Activated T-cell treated with anti-CD3 and anti-CD28 coated beads, Interleukin-2, amount 50 U/mL, for 4 hours (primary cell): ENCODE data around the gene MITF. TPM values are rescaled to one million over a fixed set of nuclear protein-coding genes. Genes with fewer than 3 reads are reported as not detected.
A peak's percentile ranks its signal among the peaks of the same experiment; 100 is the strongest.
"Not testable (repeated sequence)": the region's sequence is repeated elsewhere in the genome, so short reads cannot be mapped to it uniquely, and the experiment has no call there.

Experiments used
- ATAC-seq, 2 donors: fragments of 200-7000 bp; cut with Tn5 transposase; one replicate each; pipeline ENCODE4 v1.10.0; 2021
- DNase-seq: peaks from one replicate; pipeline ENCODE4 v3.0.0-alpha.2; 2020
- H3K27me3 Mint-ChIP-seq: one replicate; pipeline ENCODE4 v1.8.0; 2021; ENCODE audit warnings: low read depth, mixed read lengths
- H3K36me3 Mint-ChIP-seq: one replicate; pipeline ENCODE4 v1.8.0; 2022; ENCODE audit warnings: mixed read lengths; ENCODE audit not compliant: insufficient read depth
- H3K4me1 Mint-ChIP-seq: one replicate; pipeline ENCODE4 v1.8.0; 2021; ENCODE audit warnings: low read depth, mixed read lengths
- H3K4me3 Mint-ChIP-seq: one replicate; pipeline ENCODE4 v1.8.0; 2021; ENCODE audit warnings: mild to moderate bottlenecking, moderate library complexity, mixed read lengths
- H3K9me3 Mint-ChIP-seq: one replicate; pipeline ENCODE4 v1.8.0; 2021; ENCODE audit warnings: mixed read lengths
- total RNA-seq, 3 donors: library from RNA; stranded (reverse); gene quantifications; one replicate each; pipeline ENCODE4 v1.2.1, GENCODE V29; 2021

The MITF gene
- total RNA-seq, 3 donors from 2014 or later = 0.05 TPM; not detected in 2

- Mint-ChIP-seq H3K4me3 (no peak overlapping the region), H3K27me3 (peaks cover 2% of the 10 kb centered on the region), H3K4me1 (no peaks in the 10 kb centered on the region), H3K9me3 (no peaks in the 10 kb centered on the region), H3K36me3 (no peaks in the 10 kb centered on the region)
- ATAC-seq (no peak), DNase-seq (no peak)
Measured at GRCh38 chr3:69888040-69888942, 149.0 kb downstream of the MITF start.

- no peak for ATAC-seq
- no peaks in the 10 kb centered on the region for H3K9me3 Mint-ChIP-seq
- H3K4me1 Mint-ChIP-seq = no peaks in the 10 kb centered on the region
- peaks cover 1% of the 10 kb centered on the region for H3K27me3 Mint-ChIP-seq
- no peak for DNase-seq
- no peak overlapping the region for H3K4me3 Mint-ChIP-seq
- H3K36me3 Mint-ChIP-seq = no peaks in the 10 kb centered on the region
Measured at GRCh38 chr3:69888943-69889315, 149.7 kb downstream of the MITF start.

- Mint-ChIP-seq H3K4me1 (no peaks in the 10 kb centered on the region), H3K36me3 (no peaks in the 10 kb centered on the region), H3K9me3 (no peaks in the 10 kb centered on the region), H3K27me3 (no peaks in the 10 kb centered on the region), H3K4me3 (no peak overlapping the region)
- DNase-seq (no peak), ATAC-seq (peak; percentile 94)
Measured at GRCh38 chr3:69890084-69890483, 150.8 kb downstream of the MITF start.

GRCh38 chr3:69890691-69891090, 151.4 kb downstream of the MITF start:
- DNase-seq (no peak), ATAC-seq (no peak)
- Mint-ChIP-seq H3K9me3 (no peaks in the 10 kb centered on the region), H3K36me3 (no peaks in the 10 kb centered on the region), H3K4me1 (no peaks in the 10 kb centered on the region), H3K27me3 (no peaks in the 10 kb centered on the region), H3K4me3 (no peak overlapping the region)

- Mint-ChIP-seq H3K4me3 (no peak overlapping the region), H3K36me3 (no peaks in the 10 kb centered on the region), H3K9me3 (no peaks in the 10 kb centered on the region)
Measured at GRCh38 chr3:69892706-69893105, 153.4 kb downstream of the MITF start.

GRCh38 chr3:69893274-69893673, 154.0 kb downstream of the MITF start:
- Mint-ChIP-seq H3K27me3 (no peaks in the 10 kb centered on the region), H3K4me1 (no peaks in the 10 kb centered on the region), H3K36me3 (no peaks in the 10 kb centered on the region), H3K4me3 (no peak overlapping the region), H3K9me3 (no peaks in the 10 kb centered on the region)
- no peak for ATAC-seq
- DNase-seq = no peak

More at GRCh38 chr3:69892706-69893105, 153.4 kb downstream of the MITF start:
- H3K27me3 Mint-ChIP-seq = no peaks in the 10 kb centered on the region
- ATAC-seq = no peak
- H3K4me1 Mint-ChIP-seq = no peaks in the 10 kb centered on the region
- no peak for DNase-seq

GRCh38 chr3:69896095-69896494, 156.8 kb downstream of the MITF start:
- no peaks in the 10 kb centered on the region for H3K9me3 Mint-ChIP-seq
- no peak overlapping the region for H3K4me3 Mint-ChIP-seq
- DNase-seq (no peak), ATAC-seq (no peak)
- no peaks in the 10 kb centered on the region for H3K36me3 Mint-ChIP-seq
- no peaks in the 10 kb centered on the region for H3K4me1 Mint-ChIP-seq
- no peaks in the 10 kb centered on the region for H3K27me3 Mint-ChIP-seq

GRCh38 chr3:69900331-69900730, 161.1 kb downstream of the MITF start:
- Mint-ChIP-seq H3K36me3 (no peaks in the 10 kb centered on the region), H3K9me3 (no peaks in the 10 kb centered on the region), H3K27me3 (no peaks in the 10 kb centered on the region), H3K4me3 (no peak overlapping the region), H3K4me1 (no peaks in the 10 kb centered on the region)
- ATAC-seq = no peak
- DNase-seq = no peak

GRCh38 chr3:69901802-69902201, 162.5 kb downstream of the MITF start:
- no peak for DNase-seq
- H3K36me3 Mint-ChIP-seq = no peaks in the 10 kb centered on the region
- no peak overlapping the region for H3K4me3 Mint-ChIP-seq
- H3K9me3 Mint-ChIP-seq = no peaks in the 10 kb centered on the region
- ATAC-seq = no peak
- H3K27me3 Mint-ChIP-seq = no peaks in the 10 kb centered on the region
- no peaks in the 10 kb centered on the region for H3K4me1 Mint-ChIP-seq

- Mint-ChIP-seq H3K4me1 (no peaks in the 10 kb centered on the region), H3K9me3 (no peaks in the 10 kb centered on the region), H3K27me3 (no peaks in the 10 kb centered on the region), H3K36me3 (no peaks in the 10 kb centered on the region), H3K4me3 (no peak overlapping the region)
- no peak for DNase-seq
- no peak for ATAC-seq
Measured at GRCh38 chr3:69902386-69902785, 163.1 kb downstream of the MITF start.

- H3K36me3 Mint-ChIP-seq = no peaks in the 10 kb centered on the region
- no peak for DNase-seq
- H3K27me3 Mint-ChIP-seq = no peaks in the 10 kb centered on the region
- ATAC-seq = no peak
- H3K9me3 Mint-ChIP-seq = peaks cover 5% of the 10 kb centered on the region
- H3K4me3 Mint-ChIP-seq = no peak overlapping the region
- no peaks in the 10 kb centered on the region for H3K4me1 Mint-ChIP-seq
Measured at GRCh38 chr3:69906351-69906966, 167.2 kb downstream of the MITF start.

- no peaks in the 10 kb centered on the region for H3K27me3 Mint-ChIP-seq
- H3K36me3 Mint-ChIP-seq = no peaks in the 10 kb centered on the region
- DNase-seq (no peak), ATAC-seq (no peak)
- no peaks in the 10 kb centered on the region for H3K4me1 Mint-ChIP-seq
- H3K9me3 Mint-ChIP-seq = peaks cover 5% of the 10 kb centered on the region
- no peak overlapping the region for H3K4me3 Mint-ChIP-seq
Measured at GRCh38 chr3:69907554-69907953, 168.3 kb downstream of the MITF start.

GRCh38 chr3:69909859-69910258, 170.6 kb downstream of the MITF start:
- not testable (repeated sequence) for H3K36me3 Mint-ChIP-seq, DNase-seq, ATAC-seq, H3K9me3 Mint-ChIP-seq, H3K4me1 Mint-ChIP-seq, H3K27me3 Mint-ChIP-seq, H3K4me3 Mint-ChIP-seq

GRCh38 chr3:69913422-69913821, 174.2 kb downstream of the MITF start:
- H3K4me1 Mint-ChIP-seq = no peaks in the 10 kb centered on the region
- no peak overlapping the region for H3K4me3 Mint-ChIP-seq
- peaks cover 5% of the 10 kb centered on the region for H3K9me3 Mint-ChIP-seq
- H3K36me3 Mint-ChIP-seq = no peaks in the 10 kb centered on the region
- H3K27me3 Mint-ChIP-seq = peaks cover 2% of the 10 kb centered on the region
- DNase-seq (no peak), ATAC-seq (no peak)

- ATAC-seq (no peak), DNase-seq (no peak)
- peaks cover 2% of the 10 kb centered on the region for H3K9me3 Mint-ChIP-seq
- H3K4me3 Mint-ChIP-seq = no peak overlapping the region
- H3K27me3 Mint-ChIP-seq = peaks cover 2% of the 10 kb centered on the region
- H3K4me1 Mint-ChIP-seq = no peaks in the 10 kb centered on the region
- H3K36me3 Mint-ChIP-seq = no peaks in the 10 kb centered on the region
Measured at GRCh38 chr3:69914395-69914794, 175.1 kb downstream of the MITF start.
